ENCODE measurements around the gene NCOA7.

DNA sequence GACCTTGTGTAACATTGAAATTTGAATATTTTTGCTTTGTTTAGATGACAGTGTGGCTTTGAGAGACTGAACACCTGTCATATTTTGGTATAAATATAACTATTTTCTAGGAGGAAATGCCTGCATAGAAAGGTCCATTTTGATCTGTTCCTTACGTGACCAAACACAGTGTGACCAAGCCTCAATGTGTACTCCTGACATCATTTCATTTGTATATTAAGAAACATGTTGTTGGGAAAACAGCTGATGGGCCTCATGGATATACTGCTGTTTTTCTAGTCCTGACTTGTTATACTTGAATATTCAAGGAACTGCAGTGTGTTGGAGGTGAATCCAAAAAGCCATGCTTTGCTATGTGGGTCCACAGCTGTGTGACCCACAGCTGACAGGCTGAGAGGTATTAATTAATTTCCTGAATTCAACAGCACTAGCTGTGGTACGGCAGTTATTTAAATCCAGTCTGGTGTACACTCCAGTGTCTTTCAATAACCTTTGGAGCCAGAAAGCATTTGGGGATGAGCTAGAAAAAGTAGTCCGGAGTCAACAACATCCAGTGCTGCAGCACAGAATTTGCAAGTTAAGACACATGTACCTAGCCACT lies 18.9 kb downstream of the NCOA7 start:
- TF ChIP-seq, protein P1, sequence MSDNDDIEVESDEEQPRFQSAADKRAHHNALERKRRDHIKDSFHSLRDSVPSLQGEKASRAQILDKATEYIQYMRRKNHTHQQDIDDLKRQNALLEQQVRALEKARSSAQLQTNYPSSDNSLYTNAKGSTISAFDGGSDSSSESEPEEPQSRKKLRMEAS (IDR thresholded peaks at IDR 0.05; ENCODE audit: low read depth), result no peak
- TF ChIP-seq, protein P2, sequence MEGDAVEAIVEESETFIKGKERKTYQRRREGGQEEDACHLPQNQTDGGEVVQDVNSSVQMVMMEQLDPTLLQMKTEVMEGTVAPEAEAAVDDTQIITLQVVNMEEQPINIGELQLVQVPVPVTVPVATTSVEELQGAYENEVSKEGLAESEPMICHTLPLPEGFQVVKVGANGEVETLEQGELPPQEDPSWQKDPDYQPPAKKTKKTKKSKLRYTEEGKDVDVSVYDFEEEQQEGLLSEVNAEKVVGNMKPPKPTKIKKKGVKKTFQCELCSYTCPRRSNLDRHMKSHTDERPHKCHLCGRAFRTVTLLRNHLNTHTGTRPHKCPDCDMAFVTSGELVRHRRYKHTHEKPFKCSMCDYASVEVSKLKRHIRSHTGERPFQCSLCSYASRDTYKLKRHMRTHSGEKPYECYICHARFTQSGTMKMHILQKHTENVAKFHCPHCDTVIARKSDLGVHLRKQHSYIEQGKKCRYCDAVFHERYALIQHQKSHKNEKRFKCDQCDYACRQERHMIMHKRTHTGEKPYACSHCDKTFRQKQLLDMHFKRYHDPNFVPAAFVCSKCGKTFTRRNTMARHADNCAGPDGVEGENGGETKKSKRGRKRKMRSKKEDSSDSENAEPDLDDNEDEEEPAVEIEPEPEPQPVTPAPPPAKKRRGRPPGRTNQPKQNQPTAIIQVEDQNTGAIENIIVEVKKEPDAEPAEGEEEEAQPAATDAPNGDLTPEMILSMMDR (IDR thresholded peaks at IDR 0.05), result no peak

Measured in SK-N-SH (cell line).